HG02938 (cell line): ENCODE results near the gene FBLN1.

Source experiments
- ATAC-seq: cut with Tn5 transposase; IDR thresholded peaks from one replicate; pipeline ENCODE4 v1.9.1; 2021; ENCODE audit warnings: mild to moderate bottlenecking, moderate library complexity; ENCODE audit not compliant: unreplicated experiment

FBLN1 gene

DNA sequence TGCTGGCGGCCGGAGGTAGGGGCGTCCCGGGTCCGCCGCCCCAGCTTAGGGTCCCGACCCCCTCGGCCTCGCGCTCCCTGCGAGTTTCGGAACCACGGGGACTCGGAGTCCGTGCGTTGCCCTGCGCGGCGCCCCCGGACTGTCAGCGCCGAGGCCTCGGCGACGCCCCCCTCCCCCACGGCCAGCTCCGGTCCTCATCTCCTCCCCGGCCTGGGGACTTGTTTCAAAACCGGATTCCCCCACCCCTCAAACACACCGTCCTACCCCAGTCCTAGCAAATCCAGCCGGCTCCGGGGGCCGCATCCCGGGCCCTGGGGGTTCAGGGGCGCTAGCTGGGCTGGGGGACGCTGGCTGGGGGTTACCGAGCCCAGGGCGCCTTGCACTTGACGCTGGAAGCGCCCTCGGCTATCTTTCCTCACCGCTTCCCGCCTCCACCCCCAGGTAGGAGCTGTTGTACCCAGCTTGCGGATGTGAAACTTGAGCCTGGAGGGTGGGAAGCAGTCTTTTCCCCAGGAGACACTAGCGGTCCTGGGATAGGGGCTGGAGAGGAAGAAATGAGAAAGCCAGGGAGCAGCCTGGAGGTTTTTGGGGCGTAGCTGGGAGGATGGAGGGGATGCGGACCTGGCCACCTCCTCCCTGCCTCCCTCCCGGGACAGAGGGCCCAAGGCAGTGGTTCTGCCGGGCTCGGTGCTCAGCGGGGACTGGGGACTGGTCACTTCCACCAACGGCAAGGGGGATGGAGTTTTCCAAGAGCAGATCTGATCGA is 550 bp downstream of the FBLN1 start:
- no peak for ATAC-seq

DNA sequence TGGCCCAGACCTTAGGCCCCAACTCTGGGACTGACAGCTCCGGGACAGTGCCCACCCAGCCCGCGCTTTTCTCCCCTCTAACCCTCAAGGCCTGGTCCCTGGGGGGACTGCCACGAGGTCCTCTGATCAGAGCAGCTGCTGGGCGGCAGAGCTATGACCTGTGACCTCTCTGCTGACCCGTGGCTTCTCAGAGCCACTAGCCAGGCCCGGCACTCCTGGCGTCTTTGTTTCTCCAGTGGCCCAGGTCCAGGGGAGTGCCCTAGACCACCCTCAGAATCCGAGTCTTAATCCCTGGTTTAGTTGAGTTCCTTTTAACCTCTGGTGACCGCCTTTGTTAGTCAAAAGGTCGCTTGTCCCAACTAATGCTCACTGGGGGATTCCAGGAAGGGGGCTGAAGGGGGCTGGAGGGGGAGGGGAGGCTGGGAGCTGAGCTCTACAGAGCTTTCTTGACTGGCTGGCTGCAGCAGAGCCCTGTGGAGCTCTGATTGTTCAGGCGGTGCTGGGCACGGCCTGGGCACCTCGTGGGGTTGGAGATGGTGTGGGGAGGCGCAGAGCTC is 1.2 kb downstream of the FBLN1 start:
- ATAC-seq: no peak

DNA sequence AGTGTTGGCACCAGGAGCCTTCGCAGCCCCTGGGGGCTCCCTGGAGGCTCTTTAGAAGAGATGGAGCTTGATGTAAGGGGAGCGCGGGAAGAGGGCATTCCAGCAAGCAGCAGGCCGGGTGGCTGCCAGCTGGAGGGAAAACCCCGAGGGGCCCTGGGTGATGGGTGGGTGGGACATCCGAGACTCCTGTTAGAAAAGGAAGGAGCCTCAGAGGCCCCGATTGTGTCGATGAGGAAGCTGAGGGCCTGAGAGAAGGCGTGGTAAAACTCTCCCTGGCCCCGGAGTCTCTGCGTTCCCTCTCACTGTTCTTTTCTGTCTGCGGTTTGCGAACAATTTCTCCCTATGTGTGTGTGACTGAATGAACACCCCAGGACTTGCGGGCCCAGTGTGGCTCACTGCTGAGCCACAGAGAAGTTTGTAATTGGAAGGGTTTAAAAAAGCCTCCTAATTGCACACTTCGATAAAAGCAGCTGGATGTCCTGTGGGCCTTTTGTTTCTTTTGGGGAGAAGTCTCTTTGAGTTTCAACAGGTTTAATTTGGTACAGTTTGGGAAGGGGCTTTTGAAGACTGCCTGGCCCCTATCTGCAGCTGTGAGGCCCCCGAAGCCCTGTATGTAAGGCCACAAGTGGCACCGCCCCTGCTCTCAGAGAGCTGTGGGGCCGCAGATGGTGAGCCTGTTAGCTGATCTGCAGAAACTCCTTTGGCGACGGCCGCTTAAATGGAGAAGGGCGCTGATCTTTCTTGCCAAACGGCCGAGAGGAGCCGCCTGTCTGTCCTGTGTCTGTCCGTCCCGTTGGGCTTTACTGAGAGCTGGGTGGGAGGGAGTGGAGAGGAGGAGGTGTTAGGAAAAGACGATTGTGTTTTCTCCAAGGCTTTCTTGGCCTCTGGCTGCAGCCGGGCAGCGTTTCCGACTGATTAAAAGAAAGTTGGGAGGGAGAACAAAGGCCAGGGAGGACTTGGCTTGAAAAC is 2.0 kb downstream of the FBLN1 start:
- no peak for ATAC-seq

DNA sequence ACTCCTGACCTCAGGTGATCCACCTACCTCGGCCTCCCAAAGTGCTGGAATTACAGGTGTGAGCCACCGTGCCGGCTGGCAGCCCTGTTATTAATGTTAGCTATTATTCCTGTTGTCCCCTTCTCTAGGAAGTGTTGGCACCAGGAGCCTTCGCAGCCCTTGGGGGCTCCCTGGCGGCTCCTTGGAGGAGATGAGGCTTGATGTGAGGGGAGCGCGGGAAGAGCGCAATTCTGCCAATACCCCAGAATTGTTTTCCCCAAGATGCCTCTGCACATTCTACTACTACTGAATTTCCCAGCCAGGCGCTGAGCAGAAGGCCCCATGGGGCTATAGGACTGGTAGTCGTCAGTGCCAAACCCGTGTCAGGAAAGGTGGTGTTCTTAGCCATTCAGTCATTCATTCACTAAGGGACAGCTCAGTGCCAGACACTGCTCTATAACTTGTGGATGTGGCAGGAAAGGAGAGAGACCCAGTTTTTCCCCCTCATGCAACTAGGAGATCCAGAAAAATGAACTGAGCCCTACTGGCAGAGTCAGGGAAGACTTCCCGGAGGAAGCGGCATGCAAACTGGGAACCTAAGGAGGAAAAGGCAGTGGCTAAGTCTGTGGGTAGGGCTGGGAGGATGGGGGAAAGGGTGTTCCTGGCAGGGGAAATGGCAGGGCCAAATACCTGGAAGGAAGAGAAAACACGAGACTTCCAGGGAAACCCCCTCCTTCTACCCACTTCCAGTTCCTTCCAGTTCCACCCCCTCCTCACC is 3.5 kb downstream of the FBLN1 start:
- ATAC-seq: no peak

DNA sequence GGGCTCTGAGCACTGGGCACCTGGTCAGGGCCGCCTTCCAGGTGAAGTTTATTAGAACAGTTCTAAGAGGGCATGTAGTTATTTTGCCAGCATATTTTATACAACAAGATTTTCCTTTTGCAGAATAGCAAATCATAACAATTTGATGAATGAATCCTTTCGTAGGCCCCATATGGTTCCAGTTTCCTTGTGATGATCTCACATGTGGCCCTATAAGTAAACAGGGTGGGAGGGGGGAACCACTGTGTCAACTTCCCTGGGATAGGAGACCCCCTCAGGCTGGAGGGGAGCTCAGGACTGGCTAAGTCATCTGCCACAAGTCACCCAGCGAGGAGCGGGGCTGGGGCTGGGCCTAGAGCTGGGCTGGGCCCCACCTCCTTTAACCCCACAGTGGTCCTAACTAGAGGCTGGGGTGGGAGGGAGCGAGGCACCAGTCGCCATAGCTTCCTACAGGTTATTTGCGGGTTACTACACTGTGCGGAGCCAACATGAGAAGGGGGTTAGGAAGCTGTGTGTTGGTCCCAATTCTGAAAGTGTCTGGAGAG is 4.2 kb downstream of the FBLN1 start:
- no peak for ATAC-seq

DNA sequence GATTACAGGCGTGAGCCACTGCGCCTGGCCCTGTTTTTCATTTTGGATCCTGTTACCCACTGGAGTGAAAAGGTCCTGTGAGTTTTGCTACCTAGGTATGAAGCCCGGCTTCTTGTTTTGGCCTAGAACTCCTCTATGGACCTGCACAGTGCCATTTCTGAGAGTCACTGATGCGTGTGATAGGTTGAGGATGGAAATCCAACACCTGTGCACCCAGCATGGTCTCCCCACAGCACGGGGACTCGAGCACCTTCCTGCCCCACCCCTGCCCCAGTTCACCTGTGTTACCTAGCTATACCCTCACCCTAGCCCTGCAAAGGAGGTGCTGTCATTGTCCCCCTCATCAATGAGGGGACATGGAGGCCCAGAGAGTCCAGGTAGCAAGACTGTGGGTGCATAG is 5.1 kb downstream of the FBLN1 start:
- no peak for ATAC-seq

DNA sequence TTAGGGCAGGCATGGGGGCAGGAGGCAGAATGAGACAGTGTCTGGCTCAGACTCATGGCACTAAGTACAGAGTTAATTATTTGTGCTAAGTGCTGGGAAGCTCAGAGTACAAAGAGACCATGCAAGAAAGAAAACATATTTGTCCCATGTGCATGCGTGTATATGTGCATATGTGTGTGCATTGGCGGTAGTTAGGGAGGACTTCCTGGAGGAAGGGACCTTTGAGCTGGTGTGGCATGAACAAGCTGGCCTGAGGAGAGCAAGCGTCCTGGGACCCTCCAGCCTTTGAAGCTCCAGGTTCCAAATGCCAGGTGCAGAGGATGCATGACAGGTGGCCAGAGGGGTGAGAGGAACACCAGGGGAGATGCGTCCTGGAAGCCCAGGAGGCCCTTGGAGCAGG is 6.1 kb downstream of the FBLN1 start:
- no peak for ATAC-seq

DNA sequence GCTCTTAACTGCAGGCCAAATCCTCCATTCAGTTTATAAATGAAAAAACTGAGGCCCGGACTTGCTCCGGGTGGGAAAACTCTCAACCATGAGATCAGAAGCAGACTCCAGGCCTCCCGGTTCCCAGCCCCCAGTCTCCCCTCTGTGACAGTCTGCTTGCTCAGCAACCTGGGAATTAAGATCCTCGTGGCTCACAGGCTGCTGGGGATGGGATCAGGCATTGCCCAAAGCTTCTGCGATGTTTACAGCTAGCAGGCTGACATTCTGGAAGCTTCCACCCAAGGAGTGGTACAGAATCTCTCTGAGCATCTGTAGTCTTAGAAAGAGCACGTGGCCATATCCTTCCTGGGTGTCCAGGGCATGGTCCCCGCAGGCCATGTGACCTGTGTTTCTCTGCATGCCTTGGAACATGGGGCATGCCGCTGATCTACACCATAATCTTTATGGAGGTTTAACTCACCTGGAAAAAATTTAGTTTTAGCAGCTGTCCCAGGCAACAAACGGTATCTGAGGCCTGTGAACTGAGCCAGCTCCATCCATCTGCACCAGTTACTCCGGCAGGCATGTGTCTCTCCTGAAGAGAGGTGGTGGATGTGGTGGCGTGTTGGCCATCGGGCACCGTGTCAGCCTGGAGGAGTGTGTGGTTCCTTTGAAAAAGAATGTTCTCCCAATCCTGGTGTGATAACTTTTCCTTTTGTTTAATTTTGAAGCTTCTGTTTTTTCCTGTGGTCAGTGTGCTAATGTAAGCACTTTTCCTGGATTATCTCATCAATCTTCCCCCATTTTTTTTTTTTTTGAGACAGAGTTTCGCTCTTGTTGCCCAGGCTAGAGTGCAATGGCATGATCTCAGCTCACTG is 7.9 kb downstream of the FBLN1 start:
- no peak for ATAC-seq

DNA sequence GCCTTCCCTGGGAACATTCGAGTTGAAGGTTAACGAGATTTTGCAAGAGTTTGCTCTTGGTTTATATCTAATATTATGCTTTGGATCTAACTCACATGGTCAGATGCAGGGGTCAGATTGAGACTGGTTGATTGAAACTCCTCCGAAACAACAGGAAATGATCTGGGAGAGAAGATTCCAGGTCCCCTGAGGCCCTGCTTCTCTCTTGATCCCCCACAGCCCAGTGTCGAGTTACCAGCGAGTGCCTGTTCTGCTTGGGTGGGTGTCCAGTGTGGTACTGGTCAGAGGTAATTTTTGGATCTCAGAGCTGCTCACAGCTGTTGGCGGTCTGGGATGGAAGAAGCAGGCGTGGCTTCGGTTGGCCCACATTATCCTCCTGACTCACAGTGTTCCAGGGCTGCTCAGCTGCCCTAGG is 9.2 kb downstream of the FBLN1 start:
- no peak for ATAC-seq

DNA sequence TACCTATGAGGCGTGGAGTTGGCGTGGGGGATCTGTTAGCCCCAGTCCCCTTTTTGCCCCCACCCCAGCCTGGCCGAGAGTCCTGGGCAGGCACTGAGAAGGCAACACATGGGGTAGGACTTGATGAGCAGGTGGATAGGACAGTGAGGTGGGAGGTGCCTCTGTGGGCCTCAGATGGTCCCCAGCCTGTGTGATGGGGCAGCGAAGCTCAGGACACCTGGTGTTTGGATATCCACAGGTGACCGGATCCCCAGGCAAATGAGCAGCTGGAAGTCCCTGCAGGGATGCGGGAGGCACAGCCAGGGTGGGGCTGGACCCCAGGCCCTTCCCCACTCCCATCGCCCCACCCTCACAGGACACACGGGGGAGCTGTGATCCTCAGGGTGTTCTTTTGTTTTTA is 9.7 kb downstream of the FBLN1 start:
- no peak for ATAC-seq

DNA sequence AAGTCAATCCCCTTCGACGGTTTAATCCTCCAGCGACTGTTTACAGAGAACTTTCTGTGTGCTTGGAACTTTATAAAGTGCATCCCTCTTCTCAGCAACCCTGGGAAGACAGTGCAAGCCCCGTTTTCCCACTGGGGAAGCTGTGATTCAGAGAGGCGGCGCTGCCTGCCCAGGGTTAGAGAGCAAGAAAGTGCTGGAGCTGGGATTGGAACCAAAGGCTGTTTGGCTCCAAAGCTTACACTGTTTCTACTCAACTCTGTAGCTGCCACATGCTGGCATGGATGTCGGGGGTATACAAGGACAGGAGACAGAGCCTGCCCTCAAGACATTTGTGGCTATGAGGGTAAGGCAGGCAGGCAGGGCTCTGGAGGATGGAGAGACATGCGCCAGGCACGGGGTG is 13.0 kb downstream of the FBLN1 start:
- no peak for ATAC-seq

DNA sequence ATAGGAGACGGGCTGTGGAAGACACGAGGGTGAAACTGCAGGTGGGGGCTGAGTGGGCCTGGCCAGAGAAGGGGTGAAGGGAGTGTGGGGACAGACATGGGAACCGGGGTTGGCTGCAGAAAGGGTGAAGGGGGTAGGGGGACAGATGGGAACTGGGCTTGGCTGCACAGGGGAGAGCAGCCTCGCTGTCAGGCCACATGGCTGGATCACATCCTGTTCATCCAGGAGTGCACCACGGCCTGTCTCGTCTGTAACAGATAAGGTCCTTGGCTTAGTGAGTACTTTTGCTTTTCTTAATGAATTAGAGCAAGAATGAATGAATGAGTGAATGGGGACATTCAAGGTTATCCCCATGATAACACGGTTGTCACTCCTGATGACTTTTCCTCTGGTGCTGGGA is 13.5 kb downstream of the FBLN1 start:
- no peak for ATAC-seq

DNA sequence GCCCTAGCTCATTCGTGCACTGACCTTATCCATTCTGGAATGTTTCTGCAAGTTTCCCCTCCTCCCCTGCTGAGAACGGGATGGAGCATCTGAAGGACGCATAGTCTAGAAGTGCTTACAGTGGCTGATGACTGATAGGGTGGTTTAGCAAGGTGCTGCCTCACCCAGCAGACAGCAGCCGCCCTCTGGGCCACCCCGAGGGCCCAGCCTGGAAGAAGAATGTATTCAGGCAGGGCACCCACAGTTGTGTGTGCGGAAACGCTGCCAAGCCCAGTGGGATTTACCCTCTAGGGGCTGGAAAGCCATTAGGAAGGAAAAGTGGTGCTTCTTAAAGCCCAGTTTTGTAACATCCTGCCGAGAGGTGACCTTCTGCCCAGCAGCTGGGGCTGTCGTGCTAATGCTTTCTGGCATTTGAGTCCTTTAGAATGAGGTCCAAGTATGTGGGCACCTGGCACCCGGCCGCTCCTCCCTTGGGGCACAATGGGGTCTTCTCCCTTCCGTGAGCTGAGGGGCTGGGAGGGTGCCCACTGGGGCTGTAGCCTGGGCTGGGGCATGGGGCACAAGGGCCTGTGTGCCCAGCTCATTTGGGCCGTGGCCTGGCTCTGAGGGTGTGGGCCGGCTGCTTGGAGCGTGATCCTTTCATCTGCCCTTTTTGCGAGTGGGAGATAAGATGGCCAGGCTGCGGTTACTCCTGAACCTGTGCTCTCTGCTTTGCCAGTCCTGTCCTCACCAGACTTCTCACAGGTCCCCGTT is 14.4 kb downstream of the FBLN1 start:
- no peak for ATAC-seq

DNA sequence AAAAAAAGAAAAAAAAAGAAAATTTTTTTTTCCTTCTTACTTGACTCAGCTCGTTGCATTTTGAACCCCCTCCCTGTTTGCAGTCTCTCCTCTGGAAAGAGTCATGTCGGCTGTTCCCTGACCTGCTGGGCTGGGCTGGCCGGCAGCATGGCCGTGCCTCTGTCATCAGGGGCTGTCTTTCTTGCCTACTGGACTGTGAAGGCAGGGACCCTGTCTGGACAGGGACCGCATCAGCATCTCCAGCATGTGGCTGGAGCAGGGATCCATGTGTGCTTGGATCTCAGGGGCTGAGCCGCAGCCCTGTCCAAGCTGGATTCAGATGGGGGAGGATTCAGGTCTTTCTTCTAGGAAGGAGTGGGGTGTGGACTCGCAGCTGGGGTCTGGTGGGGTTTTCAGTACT is 15.5 kb downstream of the FBLN1 start:
- ATAC-seq: no peak

DNA sequence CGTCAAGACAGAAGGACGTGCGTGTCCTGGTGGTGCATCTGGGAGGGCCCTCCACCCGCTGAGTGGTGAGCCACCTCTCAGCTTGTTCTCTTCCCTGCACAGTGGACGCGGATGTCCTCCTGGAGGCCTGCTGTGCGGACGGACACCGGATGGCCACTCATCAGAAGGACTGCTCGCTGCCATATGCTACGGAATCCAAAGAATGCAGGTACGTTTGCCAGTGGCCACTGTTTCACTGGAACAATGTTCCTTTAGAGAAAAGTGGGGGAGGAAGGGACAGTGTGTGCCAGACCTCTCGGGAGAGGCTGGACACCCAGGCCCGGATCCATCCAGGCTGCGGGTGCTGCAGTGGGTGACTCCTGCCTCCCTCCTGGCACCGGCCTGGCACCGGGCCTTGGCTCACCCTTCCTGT is 15.9 kb downstream of the FBLN1 start:
- no peak for ATAC-seq

DNA sequence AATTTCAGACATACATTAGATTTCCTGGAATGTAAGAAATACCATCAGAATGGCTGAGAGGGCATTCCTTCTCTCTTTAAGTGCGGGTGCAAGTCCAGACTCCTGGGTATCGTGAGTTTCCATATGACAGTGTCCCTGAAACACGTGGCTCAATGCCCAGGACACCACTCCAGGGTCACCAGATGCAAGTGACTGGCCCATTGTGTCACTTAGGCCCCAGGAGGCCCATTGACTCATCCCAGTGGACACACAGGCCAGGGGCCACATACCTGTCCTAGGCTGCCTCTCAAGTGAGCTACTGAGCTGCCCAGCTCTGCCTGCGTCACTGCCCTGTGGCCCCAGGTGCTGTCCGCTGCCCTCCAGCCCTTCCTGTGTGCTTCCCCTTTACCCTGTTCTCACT is 18.5 kb downstream of the FBLN1 start:
- no peak for ATAC-seq

DNA sequence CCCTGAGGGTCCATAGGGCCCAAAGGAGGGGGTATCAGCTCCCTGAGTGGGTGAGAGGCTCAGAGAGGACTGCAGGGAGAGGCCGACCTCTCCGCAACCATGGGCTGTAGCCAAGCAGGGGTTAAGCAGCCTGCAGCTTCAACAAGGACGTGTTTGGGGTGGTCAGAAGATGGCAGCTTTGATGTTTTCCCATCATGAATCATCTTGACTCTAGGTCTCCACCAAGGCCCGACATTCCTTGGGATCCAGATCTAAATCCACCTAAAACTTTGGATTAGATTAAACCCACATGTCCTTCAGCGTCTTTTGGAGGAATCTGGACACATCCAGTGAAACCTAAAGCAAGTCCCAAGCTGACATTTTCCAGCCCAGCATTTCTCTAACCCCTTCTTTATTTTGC is 19.8 kb downstream of the FBLN1 start:
- ATAC-seq: no peak

DNA sequence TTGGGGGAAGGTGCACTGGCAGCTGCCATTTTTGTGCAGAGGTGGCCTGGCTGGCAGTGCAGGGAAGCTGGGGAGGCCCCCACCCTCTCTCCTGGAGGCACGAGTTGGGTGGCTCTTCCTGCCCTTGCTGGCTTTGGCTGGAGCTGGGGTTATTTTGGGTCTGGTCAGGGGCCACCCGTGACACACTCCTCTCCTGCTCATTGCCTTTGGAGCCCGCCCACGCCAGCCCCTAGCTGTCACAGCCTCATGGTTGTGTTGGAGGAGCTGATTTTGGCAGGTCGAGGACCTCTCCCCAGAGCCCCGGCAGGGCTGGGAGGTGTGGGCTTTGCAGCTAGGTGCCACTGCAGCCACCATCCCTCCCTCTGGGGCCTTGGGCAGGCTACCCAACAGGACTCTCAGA is 21.5 kb downstream of the FBLN1 start:
- ATAC-seq: no peak

DNA sequence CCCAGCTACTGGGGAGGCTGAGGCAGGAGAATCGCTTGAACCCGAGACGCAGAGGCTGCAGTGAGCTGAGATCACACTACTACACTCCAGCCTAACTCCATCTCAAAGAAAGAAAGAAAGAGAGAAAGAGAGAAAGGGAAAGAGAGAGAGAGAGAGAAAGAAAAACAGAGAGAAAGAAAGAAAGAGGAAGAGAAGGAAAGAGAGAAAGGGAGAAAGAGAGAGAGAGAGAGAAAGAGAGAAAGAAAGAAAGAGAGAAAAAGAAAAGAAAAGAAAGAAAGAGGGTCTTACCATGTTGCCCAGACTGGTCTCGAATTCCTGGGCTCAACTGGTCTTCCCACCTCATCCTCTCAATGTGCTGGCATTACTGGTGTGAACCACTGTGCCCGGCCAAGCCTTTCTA is 22.3 kb downstream of the FBLN1 start:
- ATAC-seq: no peak
